Epithelial cell of prostate (primary cell): ENCODE measurements around the gene ADARB2.
"Not testable (repeated sequence)": the region's sequence is repeated elsewhere in the genome, so short reads cannot be mapped to it uniquely, and the experiment has no call there.

Experiments used
- DNase-seq: peaks from one replicate; pipeline ENCODE4 v3.0.0-alpha.2; 2011; ENCODE audit warnings: low read depth, low spot score
- H3K27ac ChIP-seq: fragments of 450-650 bp; 2 replicates; pipeline ENCODE4 v1.5.1; 2017; ENCODE audit warnings: mild to moderate bottlenecking

ADARB2 gene

DNA sequence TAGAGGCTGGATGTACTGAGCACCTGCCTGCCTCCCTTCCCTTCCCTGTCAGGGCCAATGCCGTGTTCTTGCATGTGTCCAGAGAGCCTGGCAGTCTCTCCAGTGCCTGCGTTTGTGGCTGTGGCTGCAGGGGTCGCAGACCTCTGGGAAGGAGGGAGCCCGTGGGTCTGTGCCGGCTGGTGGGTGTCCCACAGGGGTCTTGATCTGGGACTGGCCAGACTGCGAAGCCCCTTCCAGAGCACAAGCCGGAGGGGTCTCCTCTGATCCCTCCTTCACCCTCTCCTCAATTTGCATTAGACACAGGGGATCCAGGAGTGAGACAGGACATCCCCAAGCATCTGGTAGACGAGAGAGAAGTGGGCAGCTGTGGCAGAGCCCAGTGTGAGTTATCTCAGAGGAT lies 199.2 kb downstream of the ADARB2 start:
- no peak overlapping the region for H3K27ac ChIP-seq
- DNase-seq = no peak

DNA sequence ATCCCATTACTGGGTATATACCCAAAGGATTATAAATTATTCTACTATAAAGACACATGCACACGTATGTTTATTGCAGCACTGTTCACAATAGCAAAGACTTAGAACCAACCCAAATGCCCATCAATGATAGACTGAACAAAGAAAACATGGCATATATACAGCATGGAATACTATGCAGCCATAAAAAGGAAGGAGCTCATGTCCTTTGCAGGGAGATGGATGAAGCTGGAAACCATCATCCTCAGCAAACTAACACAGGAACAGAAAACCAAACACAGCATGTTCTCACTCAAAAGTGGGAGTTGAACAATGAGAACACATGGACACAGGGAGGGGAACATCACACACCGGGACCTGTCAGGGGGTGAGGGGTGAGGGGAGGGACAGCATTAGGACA lies 199.9 kb downstream of the ADARB2 start:
- H3K27ac ChIP-seq, DNase-seq: not testable (repeated sequence)

DNA sequence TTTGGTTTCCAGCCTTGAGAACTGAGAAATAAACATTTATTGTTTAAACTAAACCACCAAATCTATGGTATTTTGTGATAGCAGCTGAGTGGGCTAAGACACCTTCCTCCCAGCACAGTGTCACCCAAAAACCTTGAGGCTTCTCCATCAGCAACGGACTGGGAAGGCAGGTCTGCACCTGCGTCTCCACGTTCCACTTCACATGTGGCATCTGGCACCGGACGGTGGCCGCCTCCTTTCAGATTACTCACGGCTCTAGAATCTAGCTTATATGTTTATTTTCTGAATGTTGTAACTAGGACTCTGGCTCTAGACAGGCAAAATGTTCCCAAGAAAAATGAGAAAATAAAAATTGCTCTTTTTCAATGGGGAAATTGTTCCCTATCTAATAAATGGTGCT lies 201.0 kb downstream of the ADARB2 start:
- no peak overlapping the region for H3K27ac ChIP-seq
- DNase-seq = no peak

DNA sequence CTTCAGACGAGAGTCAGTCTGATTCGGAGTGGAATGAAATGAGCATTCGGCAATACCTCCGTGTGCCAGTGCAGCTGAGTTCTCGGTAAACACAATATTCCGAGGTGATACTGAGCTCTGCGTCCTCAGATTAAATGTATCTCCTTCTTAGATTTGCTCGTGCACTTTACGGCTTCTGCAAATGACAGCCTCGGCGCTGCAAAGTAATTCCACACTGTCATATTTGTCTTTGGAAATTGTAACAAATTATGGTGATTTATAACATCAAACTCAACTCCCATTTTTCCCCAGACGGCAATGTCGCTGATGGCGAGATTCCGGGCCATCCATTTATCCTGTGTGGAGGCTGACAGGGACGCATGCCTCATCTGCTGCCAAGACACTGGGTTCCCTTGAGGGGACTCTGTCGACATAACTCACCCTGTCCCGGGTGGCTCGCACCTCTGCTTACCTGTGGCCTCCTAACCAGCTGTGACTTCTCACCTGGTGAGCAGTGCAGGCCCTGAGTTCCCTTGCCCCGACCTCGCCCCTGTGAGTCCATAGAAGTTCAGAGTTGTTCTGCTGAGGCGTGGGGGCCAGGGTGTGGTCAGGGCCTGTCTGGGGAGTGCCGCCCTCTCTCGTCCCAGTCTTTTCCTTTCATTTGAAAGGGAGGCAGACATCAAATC lies 201.9 kb downstream of the ADARB2 start:
- DNase-seq = no peak
- H3K27ac ChIP-seq = no peak overlapping the region

DNA sequence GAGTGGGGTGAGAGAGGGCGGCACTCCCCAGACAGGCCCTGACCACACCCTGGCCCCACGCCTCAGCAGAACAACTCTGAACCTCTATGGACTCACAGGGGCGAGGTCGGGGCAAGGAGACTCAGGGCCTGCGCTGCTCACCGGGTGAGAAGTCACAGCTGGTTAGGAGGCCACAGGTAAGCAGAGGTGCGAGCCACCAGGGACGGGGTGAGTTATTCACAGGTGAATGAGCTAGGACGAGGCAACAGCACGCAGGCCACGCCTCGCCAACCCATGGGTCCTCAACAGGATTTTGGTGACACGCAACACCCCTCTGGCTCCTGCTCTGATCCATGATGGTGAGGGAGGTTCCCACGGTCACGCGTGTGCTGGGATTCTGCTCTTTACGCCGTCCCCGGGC lies 202.5 kb downstream of the ADARB2 start:
- no peak overlapping the region for H3K27ac ChIP-seq
- DNase-seq = no peak

DNA sequence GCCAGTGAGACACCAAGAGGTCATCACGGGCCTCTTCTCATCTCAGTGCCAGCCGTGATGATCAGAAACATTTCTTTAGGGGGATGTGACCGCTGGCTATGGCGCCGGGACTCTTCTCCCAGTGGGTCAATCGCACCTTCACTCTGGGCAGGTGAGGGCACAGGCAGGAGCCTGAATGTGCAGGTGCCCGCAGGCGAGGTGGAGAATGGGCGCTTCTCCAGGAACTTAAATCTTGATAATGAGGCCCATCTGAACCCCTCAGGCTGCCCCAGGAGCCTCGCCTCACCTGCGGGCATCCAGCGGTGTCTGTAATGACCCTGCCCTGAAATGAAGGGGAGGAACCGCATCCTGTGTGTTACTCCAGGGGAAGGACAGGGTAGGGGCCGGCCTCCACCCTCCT lies 204.7 kb downstream of the ADARB2 start:
- DNase-seq = no peak
- no peak overlapping the region for H3K27ac ChIP-seq

DNA sequence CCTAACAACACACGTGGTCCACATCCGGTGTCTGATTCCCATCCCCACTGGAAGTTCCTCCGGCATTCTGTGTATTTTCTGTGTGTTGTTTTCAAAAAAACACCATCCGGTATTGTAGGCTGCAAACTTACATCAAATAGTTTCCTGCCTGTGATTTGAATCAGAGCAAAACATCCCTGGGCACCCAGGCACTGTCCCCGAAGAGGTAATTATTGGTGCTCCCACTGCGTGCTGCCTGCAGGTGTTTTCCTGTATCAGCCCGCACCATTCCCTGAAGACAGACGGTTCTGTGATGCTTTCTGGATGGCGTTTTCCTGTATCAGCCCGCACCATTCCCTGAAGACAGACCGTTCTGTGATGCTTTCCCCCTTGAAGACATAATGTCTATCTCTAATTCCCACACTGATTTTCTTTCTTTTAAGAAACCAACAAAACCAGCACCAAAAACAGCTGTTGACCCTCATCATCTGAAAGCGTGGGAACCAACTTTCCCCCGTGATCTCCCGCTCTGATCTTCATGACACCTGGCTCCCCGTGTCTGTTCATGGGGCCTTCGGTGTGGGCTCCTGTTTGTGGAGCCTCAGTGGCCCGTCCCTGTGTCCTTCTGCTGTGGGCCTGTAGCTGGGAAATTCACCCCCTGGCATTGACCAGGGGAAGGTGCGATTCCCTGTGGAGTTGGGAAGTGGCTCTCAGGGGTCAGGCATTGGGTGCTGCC lies 205.3 kb downstream of the ADARB2 start:
- no peak overlapping the region for H3K27ac ChIP-seq
- DNase-seq = no peak

DNA sequence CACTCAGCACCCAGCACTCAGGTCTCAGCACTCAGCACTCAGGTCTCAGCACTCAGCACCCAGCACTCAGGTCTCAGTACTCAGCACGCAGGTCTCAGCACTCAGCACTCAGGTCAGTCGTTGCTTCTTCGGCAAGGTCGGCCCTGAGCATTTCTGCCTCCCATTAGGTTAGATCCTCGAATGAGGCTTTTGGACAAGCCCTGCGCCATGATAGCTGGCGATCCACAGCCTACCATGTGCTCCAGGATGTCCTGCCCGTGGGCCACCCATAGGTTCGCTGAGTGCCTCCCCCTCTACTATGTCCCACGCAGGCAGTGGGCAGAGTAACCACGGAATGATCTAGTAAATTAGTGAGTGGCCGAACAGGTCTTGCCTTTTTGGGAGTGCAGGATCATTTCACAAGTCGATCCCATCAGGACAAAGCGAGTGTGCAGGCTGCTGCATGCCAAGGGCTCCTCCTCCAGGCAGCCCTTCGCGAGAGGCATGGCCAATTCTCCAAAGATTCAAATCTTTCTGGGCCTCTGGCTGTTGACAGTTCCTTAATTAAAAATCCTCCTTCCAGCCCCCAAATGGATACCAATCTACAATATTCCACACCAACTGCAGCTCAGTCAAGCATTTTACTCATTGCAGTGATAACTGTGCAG lies 206.3 kb downstream of the ADARB2 start:
- no peak for DNase-seq
- H3K27ac ChIP-seq = no peak overlapping the region

DNA sequence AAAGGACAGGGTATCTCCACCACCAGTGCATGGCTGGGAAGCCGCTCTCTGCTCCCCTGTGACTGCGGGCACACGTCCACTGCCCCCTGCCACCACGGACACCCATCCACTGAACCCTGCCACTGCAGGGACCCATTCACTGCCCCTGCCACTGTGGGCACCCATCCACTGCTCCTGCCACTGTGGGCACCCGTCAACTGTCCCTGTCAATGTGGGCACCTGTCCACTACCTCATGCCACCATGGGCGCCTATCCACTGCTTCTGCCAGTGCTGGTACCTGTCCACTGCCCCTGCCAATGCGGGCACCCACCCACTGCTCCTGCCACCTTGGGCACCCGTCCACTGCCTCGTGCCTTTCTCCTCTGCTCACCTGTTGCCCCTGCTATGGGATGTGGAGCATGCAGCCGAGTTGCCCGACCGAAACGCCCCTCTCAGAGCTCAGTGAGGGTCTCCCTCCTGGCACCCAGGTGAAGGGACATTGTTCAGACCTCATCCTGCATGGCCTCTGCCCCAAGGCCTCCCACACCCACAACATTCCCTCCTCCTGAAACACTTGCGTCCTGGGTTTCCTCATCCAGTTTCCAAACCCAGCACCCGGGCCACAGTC lies 207.4 kb downstream of the ADARB2 start:
- DNase-seq = no peak
- H3K27ac ChIP-seq = no peak overlapping the region

DNA sequence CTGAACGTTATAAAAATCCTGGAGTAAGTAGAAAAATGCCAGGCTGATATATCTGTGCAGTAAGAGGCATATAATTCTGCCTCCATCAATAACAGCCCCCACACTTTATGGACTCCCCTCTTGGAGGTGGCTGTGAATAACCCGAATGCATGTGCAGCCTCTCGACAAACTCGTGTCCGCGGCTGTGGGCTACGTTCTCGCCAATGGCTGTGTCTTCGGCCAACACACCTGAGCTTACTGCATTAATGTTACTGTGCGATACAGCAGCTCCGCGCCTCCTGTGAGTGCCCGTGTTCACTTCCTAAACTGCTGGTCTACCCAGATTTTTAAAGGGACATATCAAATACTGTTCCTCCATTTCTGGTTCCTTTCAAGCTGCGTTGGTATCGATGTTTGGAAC lies 209.4 kb downstream of the ADARB2 start:
- DNase-seq = no peak
- H3K27ac ChIP-seq = no peak overlapping the region

DNA sequence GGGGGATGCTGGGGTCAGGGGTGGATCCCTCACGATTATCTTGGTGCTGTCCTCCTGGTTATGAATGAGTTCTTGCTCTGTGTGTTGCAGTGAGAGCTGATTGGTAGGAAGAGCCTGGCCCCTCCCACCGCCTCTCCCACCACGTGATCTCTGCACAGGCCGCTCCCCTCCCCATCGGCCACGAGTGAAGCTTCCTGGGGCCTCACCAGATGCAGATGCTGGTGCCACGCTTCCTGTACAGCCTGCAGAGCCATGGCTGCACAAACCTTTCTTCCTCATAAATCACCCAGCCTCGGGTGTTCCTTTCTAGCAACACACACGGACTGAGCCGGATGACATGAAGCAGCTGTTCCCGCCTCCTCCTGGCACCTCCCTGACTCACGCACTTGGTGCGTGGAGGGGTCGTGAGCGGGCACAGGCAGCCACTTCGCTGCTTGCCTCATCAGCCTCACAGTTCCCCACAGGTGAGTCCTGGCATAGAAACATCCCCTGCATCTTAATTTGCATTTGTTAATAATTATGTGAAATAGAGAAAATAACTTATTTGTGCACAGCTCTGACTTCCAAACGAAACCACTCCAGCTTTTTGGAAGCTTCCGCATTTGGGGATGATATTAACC lies 210.8 kb downstream of the ADARB2 start:
- H3K27ac ChIP-seq = no peak overlapping the region
- DNase-seq = no peak

DNA sequence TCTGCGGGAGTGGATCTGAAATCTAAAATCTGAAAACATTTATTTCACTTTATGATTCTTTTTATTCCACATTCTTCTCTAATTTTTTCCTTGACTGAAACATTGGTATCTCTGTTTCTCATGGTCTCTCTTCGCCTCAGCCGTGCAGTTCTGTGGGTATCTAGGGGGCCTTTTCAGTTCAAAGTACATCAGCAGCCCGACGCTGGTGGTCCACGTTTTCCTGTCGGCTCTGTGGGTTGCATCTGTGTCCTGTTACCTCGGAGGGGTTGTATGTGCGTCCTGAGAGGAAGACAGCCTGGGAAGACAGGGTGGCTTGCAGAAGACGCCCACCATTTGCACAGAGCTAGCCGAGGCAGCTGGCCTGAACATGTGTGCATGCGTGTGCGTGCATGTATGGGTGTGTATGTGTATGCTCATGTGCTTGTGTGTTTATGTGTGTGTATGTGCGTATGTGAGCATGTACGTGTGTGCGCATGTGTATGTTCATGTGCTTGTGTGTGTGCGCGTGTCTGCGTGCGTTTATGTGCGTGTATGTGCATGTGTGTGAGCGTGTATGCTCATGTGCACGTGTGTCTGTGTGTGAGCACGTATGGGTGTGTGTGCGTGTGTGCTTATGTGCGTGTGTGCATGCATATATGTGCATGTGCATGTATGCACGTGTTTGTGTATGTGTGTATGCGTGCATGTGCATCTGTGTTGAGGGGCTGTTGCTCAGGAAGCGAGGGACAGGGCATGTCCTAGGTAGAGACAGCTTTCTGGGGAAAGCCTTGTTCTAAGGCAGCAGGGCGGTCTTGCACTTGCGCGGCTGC lies 211.8 kb downstream of the ADARB2 start:
- no peak for DNase-seq
- no peak overlapping the region for H3K27ac ChIP-seq

DNA sequence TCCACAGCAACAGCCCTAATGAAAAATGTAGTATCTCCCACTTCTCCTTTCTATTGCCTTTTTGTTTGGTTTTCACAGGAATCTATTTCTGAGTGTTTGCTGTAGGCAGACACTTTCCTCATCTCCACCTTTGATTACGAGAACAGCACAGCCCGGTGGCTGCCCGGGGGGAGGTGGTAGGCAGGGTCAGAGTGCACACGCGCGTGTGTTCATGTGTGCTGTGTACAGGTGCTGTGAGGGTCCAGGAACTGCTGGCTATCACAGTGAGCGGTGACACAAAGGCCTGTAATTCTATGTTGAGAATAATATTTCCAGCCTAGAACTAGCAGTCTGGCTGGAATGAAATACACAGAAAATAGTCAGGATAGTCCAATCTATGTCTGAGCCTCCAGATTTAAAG lies 212.8 kb downstream of the ADARB2 start:
- DNase-seq = no peak

DNA sequence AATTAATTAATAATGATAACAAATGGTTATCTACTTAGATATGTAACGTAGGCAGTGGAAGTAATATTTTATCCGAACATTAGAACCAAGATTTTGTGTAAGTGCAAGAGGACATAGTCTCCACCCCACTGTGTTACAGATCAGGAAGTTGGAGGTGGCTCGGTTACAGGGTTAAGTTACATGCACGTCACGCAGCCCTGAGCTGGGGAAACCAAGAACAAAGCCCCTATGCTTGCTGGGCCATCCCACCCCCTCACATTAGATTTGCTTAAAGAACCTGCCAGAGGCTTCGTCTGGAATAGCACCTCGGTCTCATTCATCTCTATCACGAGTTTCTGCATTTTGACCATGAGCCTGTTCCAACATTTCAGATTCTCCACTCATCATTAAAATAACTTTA lies 214.1 kb downstream of the ADARB2 start:
- DNase-seq = no peak
- no peak overlapping the region for H3K27ac ChIP-seq

More for the DNA sequence above, 212.8 kb downstream of the ADARB2 start:
- no peak overlapping the region for H3K27ac ChIP-seq

DNA sequence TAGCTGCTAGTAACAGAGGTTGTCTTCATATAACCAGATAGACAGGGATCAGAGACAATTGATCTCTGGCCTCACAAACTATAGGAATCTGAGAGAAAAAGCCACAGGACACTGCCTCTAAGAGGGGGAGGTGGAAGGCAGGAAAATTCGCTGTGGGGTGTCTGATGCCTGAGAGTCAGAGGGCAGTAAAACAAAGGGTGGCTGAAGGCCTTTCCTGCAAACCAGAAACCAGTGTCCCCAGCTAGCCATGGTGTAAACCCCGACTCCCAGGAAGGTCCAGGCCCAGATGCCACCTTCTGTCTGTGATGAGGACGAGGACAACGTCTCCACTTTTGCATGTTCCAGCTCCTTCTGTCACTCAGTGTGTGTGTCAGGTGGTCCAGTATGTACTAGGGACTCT lies 215.1 kb downstream of the ADARB2 start:
- no peak overlapping the region for H3K27ac ChIP-seq
- no peak for DNase-seq

DNA sequence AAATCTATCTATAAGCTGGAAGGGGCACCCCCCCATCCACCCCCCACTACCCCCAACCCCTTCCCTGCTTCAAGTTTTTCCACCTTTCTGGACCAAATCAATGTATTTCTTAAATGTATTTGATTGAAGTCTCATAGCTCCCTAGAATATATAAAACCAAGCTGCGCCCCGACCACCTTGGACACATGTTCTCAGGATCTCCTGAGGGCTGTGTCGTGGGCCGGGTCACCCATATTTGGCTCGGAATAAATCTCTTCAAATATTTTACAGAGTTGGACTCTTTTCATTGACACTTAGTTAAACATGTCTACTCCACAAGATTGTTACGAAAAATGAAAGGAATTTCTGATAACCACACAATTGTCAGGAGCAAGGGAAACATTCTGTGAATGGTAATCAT lies 215.6 kb downstream of the ADARB2 start:
- no peak for DNase-seq
- no peak overlapping the region for H3K27ac ChIP-seq

DNA sequence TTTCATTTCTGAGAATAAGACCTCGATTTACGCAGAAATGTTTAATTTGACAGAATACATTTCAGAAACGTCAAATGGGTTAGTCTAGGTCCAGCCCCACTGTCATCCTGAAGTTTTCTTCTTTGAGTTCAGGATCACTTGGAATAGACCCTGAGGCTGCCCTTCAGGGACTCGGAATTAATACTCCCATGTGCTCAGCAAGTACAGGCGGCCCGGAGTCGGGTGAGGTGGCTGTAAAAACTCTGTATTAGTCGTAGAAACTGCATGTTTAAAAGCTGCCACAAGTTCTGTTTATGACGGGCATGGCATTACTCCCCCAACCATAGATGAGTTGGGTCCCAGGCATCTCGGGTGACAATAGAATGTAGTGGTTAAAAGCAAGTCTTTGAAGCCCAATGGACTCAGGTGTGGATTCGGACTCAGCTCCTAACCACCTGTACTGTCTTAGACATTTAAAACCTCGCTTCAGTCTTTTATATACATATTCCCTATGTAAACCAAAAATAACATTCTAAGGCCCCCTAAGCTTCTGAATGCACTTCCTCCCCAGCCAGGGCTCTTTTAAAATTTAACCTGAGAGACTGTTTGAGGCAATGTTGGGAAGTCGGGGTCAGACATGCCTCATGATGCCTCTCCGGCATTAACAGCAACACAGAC lies 216.3 kb downstream of the ADARB2 start:
- H3K27ac ChIP-seq = no peak overlapping the region
- DNase-seq = no peak

DNA sequence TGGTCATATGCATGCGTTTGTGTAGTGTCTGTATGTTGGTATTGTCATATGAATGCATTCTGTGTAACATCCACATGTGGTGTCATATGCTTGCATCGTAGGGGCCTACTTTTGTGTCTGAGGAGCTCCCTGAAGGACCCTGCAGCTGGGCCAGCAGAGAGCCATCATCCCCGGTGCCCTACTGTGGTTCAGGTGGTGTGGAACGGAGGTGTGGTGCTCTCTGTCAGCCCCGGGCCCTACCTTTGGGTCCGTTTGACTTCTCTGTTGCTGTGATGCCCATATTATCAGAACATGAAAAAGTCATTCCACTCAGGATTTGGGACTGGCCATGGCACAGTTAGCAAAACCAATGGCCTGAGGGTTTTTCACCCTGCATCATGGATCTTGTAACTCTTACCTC lies 217.9 kb downstream of the ADARB2 start:
- DNase-seq = no peak
- no peak overlapping the region for H3K27ac ChIP-seq

DNA sequence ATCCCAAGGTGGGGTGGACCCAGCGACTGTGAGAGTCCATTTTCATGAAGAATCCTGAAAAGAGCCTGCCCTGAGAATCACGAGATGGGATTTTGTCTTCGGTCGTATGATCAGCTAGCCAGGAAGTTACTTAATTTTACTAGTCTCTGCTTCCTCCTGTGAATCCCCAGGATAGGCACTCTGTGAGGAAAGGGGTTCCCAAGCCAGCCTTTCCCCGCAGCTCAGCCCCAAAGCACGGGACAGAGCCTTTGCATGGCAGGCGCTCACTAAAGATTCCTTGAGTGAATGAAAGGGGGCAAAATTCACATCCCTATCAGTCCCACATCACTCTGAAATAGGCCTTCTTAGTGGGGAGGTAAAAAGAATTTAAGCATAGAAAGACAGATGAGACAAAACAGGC lies 219.6 kb downstream of the ADARB2 start:
- H3K27ac ChIP-seq = no peak overlapping the region
- no peak for DNase-seq
